GM12801 (cell line): ENCODE measurements around the gene HOGA1.

Source experiments
- TF ChIP-seq, protein P1 (sequence below): IDR thresholded peaks from one replicate; pipeline ENCODE4 v1.5.1; 2011; ENCODE audit warnings: control low read depth; ENCODE audit not compliant: insufficient read length; ENCODE audit errors: extremely low read depth

HOGA1 gene

DNA sequence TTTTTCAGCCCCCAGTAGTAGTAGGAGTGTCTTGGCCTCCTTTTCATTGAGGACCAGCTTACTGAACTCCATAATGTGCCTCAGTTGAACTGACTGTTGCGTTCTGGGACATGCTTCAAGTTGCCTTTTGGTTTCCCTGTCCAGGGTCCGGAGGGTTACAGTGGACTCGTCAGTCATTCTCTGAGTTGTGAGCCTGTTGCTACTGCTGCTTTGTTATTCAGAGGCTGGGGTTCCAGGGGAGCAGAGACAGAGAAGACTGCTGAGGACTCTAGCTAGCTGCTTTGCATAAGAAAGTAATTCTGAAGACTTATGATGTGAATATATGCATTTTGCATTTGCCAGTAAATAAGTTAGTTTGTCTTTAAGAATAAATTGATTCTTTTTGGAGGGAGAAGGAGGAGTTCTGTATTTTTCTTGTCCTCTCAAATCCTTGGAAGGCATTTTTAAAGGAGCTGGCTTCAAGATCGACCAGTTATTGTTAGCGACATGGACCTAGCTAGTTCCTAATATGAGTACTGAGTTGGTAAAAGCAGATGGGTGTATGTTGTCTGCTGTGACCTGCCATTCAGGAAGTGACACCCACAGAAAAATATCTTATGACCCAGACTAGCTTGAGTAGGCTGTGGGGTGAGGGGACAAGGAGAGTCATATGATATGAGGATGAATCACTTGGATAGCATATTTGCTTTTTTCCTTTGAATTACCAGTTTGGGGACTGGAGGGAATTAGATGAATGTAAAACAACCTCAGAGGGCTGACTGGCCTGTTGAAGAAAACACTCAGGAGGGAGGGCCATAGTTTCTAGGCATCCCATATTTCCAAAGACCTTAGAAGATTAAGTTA, 64.6 kb downstream of the HOGA1 start:
- TF ChIP-seq, protein P1, sequence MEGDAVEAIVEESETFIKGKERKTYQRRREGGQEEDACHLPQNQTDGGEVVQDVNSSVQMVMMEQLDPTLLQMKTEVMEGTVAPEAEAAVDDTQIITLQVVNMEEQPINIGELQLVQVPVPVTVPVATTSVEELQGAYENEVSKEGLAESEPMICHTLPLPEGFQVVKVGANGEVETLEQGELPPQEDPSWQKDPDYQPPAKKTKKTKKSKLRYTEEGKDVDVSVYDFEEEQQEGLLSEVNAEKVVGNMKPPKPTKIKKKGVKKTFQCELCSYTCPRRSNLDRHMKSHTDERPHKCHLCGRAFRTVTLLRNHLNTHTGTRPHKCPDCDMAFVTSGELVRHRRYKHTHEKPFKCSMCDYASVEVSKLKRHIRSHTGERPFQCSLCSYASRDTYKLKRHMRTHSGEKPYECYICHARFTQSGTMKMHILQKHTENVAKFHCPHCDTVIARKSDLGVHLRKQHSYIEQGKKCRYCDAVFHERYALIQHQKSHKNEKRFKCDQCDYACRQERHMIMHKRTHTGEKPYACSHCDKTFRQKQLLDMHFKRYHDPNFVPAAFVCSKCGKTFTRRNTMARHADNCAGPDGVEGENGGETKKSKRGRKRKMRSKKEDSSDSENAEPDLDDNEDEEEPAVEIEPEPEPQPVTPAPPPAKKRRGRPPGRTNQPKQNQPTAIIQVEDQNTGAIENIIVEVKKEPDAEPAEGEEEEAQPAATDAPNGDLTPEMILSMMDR, result no peak

DNA sequence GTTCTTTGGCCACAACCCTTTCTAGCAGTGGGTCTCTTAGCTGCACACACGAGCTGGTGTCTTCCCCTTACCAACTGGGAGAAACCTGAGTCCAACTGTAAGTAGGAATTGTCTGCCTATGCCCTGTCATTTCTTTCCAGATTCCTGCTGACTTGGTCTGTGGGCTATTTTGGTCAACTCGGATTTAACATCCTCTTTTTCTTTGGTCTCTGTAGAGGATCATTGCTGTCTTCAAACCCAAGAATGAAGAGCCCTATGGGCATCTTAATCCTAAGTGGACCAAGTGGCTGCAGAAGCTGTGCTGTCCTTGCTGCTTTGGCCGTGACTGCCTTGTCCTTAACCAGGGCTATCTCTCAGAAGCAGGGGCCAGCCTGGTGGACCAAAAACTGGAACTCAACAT, 66.5 kb downstream of the HOGA1 start:
- TF ChIP-seq, protein P1, result no peak

DNA sequence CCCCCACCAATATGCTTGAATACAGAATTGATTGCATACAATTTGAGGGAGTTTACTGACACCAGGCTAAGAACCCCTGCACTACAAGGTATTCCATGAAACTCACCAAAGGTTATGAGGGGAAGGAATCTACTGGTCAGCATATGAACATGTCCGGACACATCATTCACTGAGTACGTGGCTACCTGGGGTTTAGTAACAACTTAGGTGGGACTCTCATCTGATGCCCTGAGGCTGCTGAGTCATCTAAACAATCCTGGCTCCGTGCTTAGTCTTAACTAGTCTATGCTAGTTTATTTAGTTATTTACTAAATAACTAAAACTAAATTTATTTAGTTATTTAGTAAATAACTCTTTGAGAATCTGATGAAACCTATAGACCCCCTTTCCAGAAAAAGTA, 67.6 kb downstream of the HOGA1 start:
- TF ChIP-seq, protein P1, result no peak

DNA sequence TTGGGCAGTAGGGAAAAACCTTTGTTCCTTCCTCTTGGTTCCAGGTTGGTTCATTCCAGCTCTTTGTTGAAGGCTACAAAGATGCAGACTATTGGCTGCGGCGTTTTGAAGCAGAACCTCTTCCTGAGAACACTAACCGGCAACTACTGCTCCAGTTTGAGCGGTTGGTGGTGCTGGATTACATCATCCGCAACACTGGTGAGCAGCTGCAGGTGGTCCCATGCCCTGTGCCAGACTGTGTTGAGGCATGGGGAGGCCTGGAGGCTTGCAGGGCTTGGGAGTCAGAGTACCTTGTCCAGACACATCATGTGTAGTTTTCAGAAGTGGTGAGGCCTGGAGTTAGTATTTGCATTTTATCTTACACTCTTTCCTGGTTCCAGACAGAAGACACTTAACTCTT, 72.6 kb downstream of the HOGA1 start:
- TF ChIP-seq, protein P1, result no peak

DNA sequence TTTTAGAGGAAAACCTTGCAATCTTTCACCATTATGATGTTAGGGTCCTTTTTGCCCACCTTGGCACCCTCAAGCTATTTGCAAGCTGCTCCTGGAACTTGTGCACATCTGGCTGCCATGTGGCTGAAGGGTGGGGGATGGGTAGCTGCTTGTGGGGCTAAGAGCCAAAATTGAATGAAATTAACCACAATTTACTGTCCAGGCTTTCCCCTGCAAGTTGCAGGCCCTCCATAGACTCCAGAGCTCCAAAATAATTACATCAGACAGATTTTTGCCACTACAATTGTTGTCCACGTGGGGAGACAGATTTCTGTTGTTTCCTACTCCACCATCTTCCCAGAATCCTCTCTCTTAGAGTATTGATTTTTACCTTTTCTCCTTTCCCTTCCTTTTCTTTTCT, 75.4 kb downstream of the HOGA1 start:
- TF ChIP-seq, protein P1, result no peak
